H9 (cell line): Measurements from ENCODE around the gene SAFB. TPM values are rescaled to one million over a fixed set of nuclear protein-coding genes. Genes with fewer than 3 reads are reported as not detected.

ENCODE experiments used
- DNase-seq: peaks from one replicate; pipeline ENCODE4 v3.0.0-alpha.2; 2017
- H2AFZ ChIP-seq: one replicate; pipeline ENCODE4 v1.6.1; 2013; ENCODE audit warnings: mild to moderate bottlenecking, low read length, control low read depth, moderate library complexity
- H2AK5ac ChIP-seq: 2 replicates; pipeline ENCODE4 v1.6.1; 2013; ENCODE audit warnings: low read length, control low read depth, mixed read lengths; ENCODE audit not compliant: insufficient read length
- H2BK120ac ChIP-seq: one replicate; pipeline ENCODE4 v1.6.1; 2013; ENCODE audit warnings: low read depth, mild to moderate bottlenecking, low read length, control low read depth, inconsistent platforms; ENCODE audit not compliant: poor library complexity, severe bottlenecking
- H2BK12ac ChIP-seq: 2 replicates; pipeline ENCODE4 v1.6.1; 2013; ENCODE audit warnings: low read length, control low read depth, mixed read lengths, low read depth; ENCODE audit not compliant: insufficient read length
- H2BK15ac ChIP-seq: 2 replicates; pipeline ENCODE4 v1.6.1; 2013; ENCODE audit warnings: low read depth, low read length, control low read depth
- H2BK20ac ChIP-seq: one replicate; pipeline ENCODE4 v1.6.1; 2013; ENCODE audit warnings: low read depth, mild to moderate bottlenecking, low read length, control low read depth, inconsistent platforms; ENCODE audit not compliant: poor library complexity, severe bottlenecking
- H2BK5ac ChIP-seq: 2 replicates; pipeline ENCODE4 v1.6.1; 2013; ENCODE audit warnings: low read length, control low read depth, mixed read lengths; ENCODE audit not compliant: insufficient read length
- H3K14ac ChIP-seq: 2 replicates; pipeline ENCODE4 v1.6.1; 2013; ENCODE audit warnings: low read length, control low read depth; ENCODE audit not compliant: insufficient read depth
- H3K18ac ChIP-seq: 2 replicates; pipeline ENCODE4 v1.6.1; 2013; ENCODE audit warnings: low read depth, mild to moderate bottlenecking, mixed read lengths, low read length, control low read depth; ENCODE audit not compliant: insufficient read length
- H3K23ac ChIP-seq: 2 replicates; pipeline ENCODE4 v1.6.1; 2013; ENCODE audit warnings: low read length, control low read depth, mixed read lengths, low read depth; ENCODE audit not compliant: insufficient read length
- H3K23me2 ChIP-seq: 2 replicates; pipeline ENCODE4 v1.6.1; 2013; ENCODE audit warnings: low read depth, mild to moderate bottlenecking, mixed read lengths, low read length, control low read depth; ENCODE audit not compliant: insufficient read length, poor library complexity, severe bottlenecking
- H3K27ac ChIP-seq: 2 replicates; pipeline ENCODE4 v1.5.1; 2013; ENCODE audit warnings: low read length, control low read depth, mixed read lengths, low read depth; ENCODE audit not compliant: insufficient read length
- H3K27me3 ChIP-seq: 2 replicates; pipeline ENCODE4 v1.6.1; 2013; ENCODE audit warnings: low read length, control low read depth, inconsistent platforms; ENCODE audit not compliant: insufficient read depth
- H3K4ac ChIP-seq: 2 replicates; pipeline ENCODE4 v1.6.1; 2013; ENCODE audit warnings: low read depth, mild to moderate bottlenecking, control low read depth, inconsistent platforms, low read length, moderate library complexity
- H3K4me1 ChIP-seq: 2 replicates; pipeline ENCODE4 v1.6.1; 2013; ENCODE audit warnings: low read length, control low read depth, inconsistent platforms; ENCODE audit not compliant: insufficient read depth
- H3K4me2 ChIP-seq: 2 replicates; pipeline ENCODE4 v1.6.1; 2013; ENCODE audit warnings: low read length, control low read depth, mixed read lengths; ENCODE audit not compliant: insufficient read length, insufficient read depth
- H3K56ac ChIP-seq: 2 replicates; pipeline ENCODE4 v1.6.1; 2013; ENCODE audit warnings: low read depth, mild to moderate bottlenecking, mixed read lengths, low read length, control low read depth; ENCODE audit not compliant: insufficient read length
- H3K79me1 ChIP-seq: 2 replicates; pipeline ENCODE4 v1.6.1; 2013; ENCODE audit warnings: low read depth, mild to moderate bottlenecking, moderate library complexity, low read length, control low read depth, inconsistent platforms; ENCODE audit not compliant: insufficient read depth, poor library complexity, severe bottlenecking
- H3K79me2 ChIP-seq: 2 replicates; pipeline ENCODE4 v1.6.1; 2013; ENCODE audit warnings: low read length, control low read depth, inconsistent platforms; ENCODE audit not compliant: insufficient read depth
- H3K9ac ChIP-seq: 2 replicates; pipeline ENCODE4 v1.6.1; 2013; ENCODE audit warnings: low read length, control low read depth, mixed read lengths; ENCODE audit not compliant: insufficient read length; ENCODE audit errors: extremely low read depth
- H3K9me3 ChIP-seq: one replicate; pipeline ENCODE4 v1.6.1; 2013; ENCODE audit warnings: low read depth, low read length, inconsistent platforms; ENCODE audit not compliant: control insufficient read depth
- H3T11ph ChIP-seq: one replicate; pipeline ENCODE4 v1.6.1; 2013; ENCODE audit warnings: mild to moderate bottlenecking, low read length, control low read depth, inconsistent platforms
- H4K20me1 ChIP-seq: one replicate; pipeline ENCODE4 v1.6.1; 2013; ENCODE audit not compliant: control insufficient read depth, insufficient read length, insufficient read depth
- H4K5ac ChIP-seq: 2 replicates; pipeline ENCODE4 v1.6.1; 2013; ENCODE audit warnings: low read depth, mild to moderate bottlenecking, mixed read lengths, low read length, control low read depth; ENCODE audit not compliant: insufficient read length
- H4K8ac ChIP-seq: replicated peaks from 2 replicates; pipeline ENCODE4 v1.6.1; 2013; ENCODE audit warnings: low read length, control low read depth, mixed read lengths, low read depth; ENCODE audit not compliant: insufficient read length
- H4K91ac ChIP-seq: 2 replicates; pipeline ENCODE4 v1.6.1; 2013; ENCODE audit warnings: low read depth, mild to moderate bottlenecking, moderate library complexity, mixed read lengths, low read length, control low read depth; ENCODE audit not compliant: insufficient read length
- H3K27ac Mint-ChIP-seq, 3 experiments: 2 replicates in 2 of 3; 3 replicates in 1 of 3; pipeline ENCODE4 v1.8.0; 2020 to 2021; ENCODE audit warnings: mixed read lengths in 3 of 3, mild to moderate bottlenecking in 1 of 3, moderate library complexity in 1 of 3
- H3K27me3 Mint-ChIP-seq: 2 replicates; pipeline ENCODE4 v1.8.0; 2021; ENCODE audit warnings: low read depth, mild to moderate bottlenecking, moderate library complexity, mixed read lengths
- H3K36me3 Mint-ChIP-seq, 3 experiments: 2 replicates in 2 of 3; 3 replicates in 1 of 3; pipeline ENCODE4 v1.8.0; 2020 to 2021; ENCODE audit warnings: low read depth in 3 of 3, mixed read lengths in 3 of 3; ENCODE audit not compliant: insufficient read depth in 1 of 3
- H3K4me1 Mint-ChIP-seq, 2 experiments: 2 replicates each; pipeline ENCODE4 v1.8.0; 2020; ENCODE audit warnings: mixed read lengths in 2 of 2
- H3K4me3 Mint-ChIP-seq, 2 experiments: 2 replicates in 1 of 2; 3 replicates in 1 of 2; pipeline ENCODE4 v1.8.0; 2020 to 2021; ENCODE audit warnings: mild to moderate bottlenecking in 2 of 2, mixed read lengths in 2 of 2, moderate library complexity in 1 of 2
- H3K9me3 Mint-ChIP-seq, 2 experiments: 2 replicates in 1 of 2; 3 replicates in 1 of 2; pipeline ENCODE4 v1.8.0; 2020; ENCODE audit warnings: mild to moderate bottlenecking in 2 of 2, mixed read lengths in 2 of 2, moderate library complexity in 1 of 2
- CTCF ChIP-seq: fragments of 200-600 bp; sonication (generic); conservative IDR thresholded peaks from 3 replicates; pipeline ENCODE4 v1.8.0; 2021; ENCODE audit warnings: antibody characterized with exemption, mild to moderate bottlenecking
- WGBS: extraction: QIAGEN DNeasy Blood & Tissue Kit; methylation state at CpG from one replicate; pipeline ENCODE4 v1.1.7; 2013; ENCODE audit warnings: missing lambda C conversion rate, low lambda C conversion rate, mixed read lengths; ENCODE audit not compliant: insufficient read length; ENCODE audit errors: extremely low coverage; 5-methylcytosine and 5-hydroxymethylcytosine counted together
- total RNA-seq: library from RNA; stranded (reverse); gene quantifications from 2 replicates; pipeline ENCODE4 v1.2.1, GENCODE V29; 2021

Gene SAFB
- total RNA-seq, 1 experiment from 2014 or later = 110 TPM

GRCh38 chr19:5642204-5642603, 19.3 kb downstream of the SAFB start:
- H3K36me3 Mint-ChIP-seq = peaks cover 36 to 68% (median 63%) of the 10 kb centered on the region in 3 experiments; a peak in 6 of 7 replicates
- H3K9me3 Mint-ChIP-seq = no peaks in the 10 kb centered on the region
- Histone ChIP-seq H2AK5ac (no peak overlapping the region), H3T11ph (no peak overlapping the region), H3K79me1 (peaks cover 7% of the 10 kb centered on the region), H4K8ac (no peak overlapping the region), H3K14ac (no peak overlapping the region), H3K27ac (no peak overlapping the region), H3K27me3 (no peaks in the 10 kb centered on the region), H3K18ac (no peak overlapping the region), H3K9ac (no peak overlapping the region), H4K20me1 (no peaks in the 10 kb centered on the region), H4K5ac (no peak overlapping the region), H3K23ac (no peak overlapping the region), H3K23me2 (no peaks in the 10 kb centered on the region), H3K4ac (no peak overlapping the region), H2AFZ (no peak overlapping the region), H4K91ac (no peak overlapping the region), H2BK5ac (no peak overlapping the region), H2BK120ac (no peak overlapping the region), H3K4me2 (no peak overlapping the region), H2BK20ac (no peak overlapping the region), H3K4me1 (no peaks in the 10 kb centered on the region), H3K79me2 (peaks cover 16% of the 10 kb centered on the region; the same call in 1 of the 2 replicates), H2BK15ac (no peak overlapping the region), H3K56ac (no peak overlapping the region), H2BK12ac (no peak overlapping the region), H3K9me3 (no peaks in the 10 kb centered on the region)
- TF ChIP-seq CTCF = no peak
- no peaks in the 10 kb centered on the region for H3K27me3 Mint-ChIP-seq
- no CpG with 5 or more reads among the region's 2 CpGs for WGBS
- DNase-seq = no peak
- H3K4me3 Mint-ChIP-seq = no peak overlapping the region
- peaks cover 0 to 2% of the 10 kb centered on the region in 2 experiments; a peak in 2 of 4 replicates for H3K4me1 Mint-ChIP-seq
- H3K27ac Mint-ChIP-seq = peak overlapping the region in 1 of 3 experiments; percentile 44; a peak in 1 of 7 replicates
